Left kidney (tissue), 2 donors: ENCODE results near the gene NCKAP5L. TPM values are rescaled to one million over a fixed set of nuclear protein-coding genes. Genes with fewer than 3 reads are reported as not detected.
"Not testable (repeated sequence)": the region's sequence is repeated elsewhere in the genome, so short reads cannot be mapped to it uniquely, and the experiment has no call there.

Experiments
- DNase-seq: peaks from one replicate; pipeline ENCODE4 v3.0.0-alpha.2; 2013
- polyA plus RNA-seq: library from polyadenylated mRNA; unstranded; fragments of 120-200 nt; gene quantifications from one replicate; pipeline ENCODE4 v1.2.1, GENCODE V29; 2013; ENCODE audit not compliant: insufficient read length

Gene NCKAP5L
- polyA plus RNA-seq, 1 donor: 18.3 TPM

DNA sequence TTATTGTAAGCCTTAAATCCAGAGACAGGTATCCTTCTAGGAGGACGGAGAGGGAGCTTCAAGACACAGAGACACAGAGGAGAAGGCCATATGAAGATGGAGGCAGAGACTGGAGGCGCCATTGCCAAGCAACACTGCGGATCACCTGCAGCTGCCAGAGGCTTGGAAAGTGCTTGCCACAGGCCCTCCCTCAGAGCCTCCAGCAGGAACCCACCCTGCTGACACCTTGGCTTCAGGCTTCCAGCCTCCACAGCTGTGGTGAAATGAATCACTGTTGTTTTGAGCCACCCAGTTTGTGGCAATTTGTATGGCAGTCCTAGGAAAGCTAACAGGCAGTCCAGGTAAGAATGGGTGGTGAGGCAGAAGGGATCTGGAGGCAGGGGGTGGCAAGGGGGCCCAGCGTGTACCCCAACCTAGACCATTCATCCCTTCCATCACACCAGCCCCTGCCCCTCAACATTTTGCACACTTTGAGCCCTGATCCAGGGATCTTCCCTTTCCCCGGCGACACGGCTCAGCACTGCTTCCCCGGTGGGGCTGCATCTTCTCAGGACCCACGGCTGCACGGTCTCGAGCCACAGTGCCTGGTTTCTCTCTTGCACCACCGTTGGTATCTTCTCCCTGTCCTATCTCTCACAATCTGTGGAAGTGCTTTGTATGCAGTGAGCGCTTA, 37.0 kb upstream of the NCKAP5L start:
- DNase-seq: no peak

DNA sequence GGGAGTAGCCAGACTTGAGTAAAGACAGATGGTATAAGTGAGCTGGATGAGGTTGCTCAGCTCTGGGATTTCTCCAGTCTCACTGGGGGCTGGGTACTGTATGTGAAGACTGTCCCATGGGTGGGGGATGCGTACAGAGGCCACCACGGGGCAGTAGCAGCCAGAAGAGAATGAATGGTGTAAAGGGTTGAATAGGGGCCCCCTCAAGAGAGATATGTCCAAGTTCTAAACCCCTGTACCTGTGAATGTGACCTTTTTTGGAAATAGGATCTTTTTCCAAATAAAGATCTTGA, 36.5 kb upstream of the NCKAP5L start:
- no peak for DNase-seq

DNA sequence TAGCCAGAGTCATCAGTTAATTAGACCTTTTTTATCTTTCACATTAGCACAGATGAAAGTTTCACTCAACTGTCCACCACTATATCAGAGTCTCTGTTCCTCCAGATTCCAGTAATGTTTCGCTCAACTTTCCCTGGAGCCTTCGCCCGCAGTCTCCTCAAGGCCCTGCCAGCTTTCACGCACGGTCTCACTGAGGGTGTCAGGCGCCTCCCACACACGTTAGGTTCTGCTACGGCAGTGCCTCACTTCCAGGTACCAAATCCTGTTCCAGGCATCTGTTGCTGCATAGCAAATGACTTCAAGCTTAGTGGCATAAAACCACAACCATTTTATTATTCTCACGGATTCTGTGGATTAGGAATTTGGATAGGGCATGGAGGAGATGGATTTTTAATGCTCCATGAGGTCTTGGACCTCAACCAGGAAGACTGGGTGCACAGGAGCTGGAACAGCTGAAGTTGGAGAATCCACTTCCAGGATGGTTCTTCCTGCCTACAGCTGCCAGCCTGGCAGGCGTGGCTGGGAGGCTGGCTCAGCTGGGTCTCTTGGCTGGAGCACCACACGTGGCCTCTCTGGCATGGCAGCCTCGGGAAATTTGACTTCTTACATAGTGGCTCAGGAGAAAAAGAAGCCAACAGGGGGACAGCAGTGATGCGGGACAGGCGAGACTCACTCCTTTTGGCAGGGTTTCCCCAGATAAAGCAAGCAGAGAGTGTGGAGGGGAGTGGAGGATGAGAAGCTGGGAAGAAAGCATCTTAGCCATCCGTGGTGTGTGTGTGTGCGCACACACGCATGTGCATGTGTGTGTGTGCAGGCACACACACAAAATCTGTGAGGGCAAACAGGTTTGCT, 36.0 kb upstream of the NCKAP5L start:
- no peak for DNase-seq

DNA sequence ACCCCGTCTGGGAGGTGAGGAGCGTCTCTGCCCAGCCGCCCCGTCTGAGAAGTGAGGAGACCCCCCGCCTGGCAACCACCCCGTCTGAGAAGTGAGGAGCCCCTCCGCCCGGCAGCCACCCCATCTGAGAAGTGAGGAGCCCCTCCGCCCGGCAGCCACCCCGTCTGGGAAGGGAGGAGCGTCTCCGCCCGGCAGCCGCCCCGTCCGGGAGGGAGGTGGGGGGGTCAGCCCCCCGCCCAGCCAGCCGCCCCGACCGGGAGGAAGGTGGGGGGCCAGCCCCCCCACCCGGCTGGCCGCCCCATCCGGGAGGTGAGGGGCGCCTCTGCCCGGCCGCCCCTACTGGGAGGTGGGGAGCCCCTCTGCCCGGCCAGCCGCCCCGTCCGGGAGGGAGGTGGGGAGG, 32.7 kb upstream of the NCKAP5L start:
- not testable (repeated sequence) for DNase-seq

DNA sequence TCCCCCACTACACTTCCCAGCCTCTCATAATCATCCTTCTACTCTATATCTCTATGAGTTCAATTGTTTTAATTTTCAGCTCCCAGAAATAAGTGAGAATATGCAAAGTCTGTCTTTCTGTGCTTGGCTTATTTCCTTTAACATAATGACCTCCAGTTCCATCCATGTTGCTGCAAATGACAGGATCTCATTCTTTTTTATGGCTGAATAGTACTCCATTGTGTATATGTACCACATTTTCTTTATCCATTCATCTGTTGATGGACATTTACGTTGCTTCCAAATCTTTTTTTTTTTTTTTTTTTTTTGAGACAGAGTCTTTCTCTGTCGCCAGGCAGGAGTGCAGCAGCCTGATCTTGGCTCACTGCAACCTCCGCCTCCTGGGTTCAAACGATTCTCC, 27.7 kb upstream of the NCKAP5L start:
- DNase-seq: not testable (repeated sequence)

DNA sequence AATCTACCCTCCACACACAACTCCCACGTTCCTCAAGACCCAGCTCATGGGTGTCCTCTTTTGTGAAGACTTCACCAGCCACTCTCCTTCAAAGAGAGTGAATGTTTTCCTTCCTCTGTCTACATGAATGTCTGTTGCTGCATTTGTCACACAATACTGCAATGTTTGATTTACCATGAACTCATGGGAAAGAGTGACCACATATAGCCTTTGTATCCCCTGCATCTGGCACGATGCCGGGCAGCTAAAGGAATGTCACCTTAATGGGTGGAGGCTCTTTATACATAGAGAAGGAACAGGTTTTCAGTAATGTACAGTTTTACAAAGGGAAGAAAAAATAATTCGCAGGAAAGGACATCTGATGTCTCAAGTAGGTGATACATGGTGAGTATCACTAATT, 26.8 kb upstream of the NCKAP5L start:
- DNase-seq: no peak

DNA sequence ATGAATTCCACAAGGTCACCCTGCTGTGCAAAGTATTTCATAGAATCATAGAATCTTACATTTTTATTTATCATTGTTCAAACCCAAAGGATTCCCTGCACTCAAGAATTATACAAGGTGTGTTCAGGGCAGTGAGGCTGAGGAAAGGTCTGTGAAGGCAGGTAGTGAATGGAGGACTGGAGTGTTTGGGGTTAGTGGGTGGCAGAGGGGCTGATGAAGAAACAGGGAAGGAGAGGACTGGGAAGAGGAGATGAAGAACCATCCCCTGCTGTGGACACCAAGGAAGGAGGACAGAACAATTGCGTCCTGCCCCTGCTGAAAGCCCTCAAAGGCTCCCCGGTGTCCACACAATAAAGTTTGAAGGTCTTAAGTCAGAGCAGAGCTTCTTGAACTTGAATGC, 25.5 kb upstream of the NCKAP5L start:
- no peak for DNase-seq

DNA sequence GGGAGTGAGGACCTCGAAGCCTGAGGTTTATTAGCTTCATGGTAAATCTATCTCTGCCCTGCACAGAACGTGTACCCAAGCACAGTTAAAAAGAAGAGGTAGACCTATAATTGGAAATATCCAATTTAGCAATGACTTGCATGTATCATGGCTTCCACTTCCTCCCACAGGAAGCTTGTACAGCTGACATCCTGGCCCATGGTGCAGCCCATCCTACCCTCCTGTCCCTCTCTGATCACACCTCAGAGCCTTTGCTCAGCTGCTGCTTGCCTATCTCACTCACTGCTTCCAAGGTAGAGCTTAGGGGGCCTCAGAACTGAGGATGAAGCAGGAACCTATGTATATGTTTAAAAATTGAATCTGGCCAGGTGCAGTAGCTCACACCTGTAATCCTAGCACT, 18.9 kb upstream of the NCKAP5L start:
- DNase-seq: no peak

DNA sequence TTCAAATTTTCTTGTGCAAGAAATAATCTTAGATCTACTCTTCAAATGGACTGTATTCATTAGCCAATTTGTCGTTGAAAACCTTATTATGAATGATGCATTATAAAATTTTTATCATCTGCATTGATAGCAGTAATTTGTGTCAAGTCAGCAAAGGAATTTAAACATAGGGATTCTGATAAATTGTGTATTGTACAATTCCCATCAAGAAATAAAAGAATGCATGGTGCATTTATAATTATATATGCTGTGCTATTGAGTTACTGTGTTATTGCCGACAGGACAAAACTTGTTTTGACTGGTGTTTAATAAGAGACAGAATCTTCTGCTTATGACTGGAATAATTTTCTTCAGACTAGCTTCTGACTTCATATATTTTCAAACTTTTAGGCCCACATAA, 17.8 kb upstream of the NCKAP5L start:
- DNase-seq: no peak

DNA sequence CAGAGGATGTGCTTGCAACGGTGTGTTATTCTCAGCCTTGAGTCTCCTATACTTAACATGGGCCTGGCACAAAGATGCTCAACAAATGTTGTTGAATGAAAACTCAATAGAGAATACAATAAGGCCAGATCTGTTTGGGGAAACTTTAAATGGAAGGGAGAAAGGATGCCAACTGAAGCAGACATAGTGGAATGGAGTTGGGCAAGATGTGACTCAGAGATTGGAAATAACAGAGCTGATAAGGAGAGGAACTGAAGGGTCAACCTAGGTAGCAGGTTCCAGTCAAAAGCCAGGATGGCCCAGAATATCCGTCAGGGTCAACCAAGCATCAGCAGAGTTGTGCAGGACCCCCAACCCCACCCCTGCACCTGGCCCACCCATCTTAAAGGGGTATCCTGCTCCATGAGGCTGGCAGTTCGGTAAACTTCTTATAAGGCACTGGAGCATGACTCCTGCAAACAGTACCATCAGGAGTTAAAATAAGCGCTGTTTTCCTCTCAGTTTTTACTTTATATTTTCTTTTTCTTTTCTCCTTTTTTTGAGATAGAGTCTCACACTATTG, 15.7 kb upstream of the NCKAP5L start:
- no peak for DNase-seq

DNA sequence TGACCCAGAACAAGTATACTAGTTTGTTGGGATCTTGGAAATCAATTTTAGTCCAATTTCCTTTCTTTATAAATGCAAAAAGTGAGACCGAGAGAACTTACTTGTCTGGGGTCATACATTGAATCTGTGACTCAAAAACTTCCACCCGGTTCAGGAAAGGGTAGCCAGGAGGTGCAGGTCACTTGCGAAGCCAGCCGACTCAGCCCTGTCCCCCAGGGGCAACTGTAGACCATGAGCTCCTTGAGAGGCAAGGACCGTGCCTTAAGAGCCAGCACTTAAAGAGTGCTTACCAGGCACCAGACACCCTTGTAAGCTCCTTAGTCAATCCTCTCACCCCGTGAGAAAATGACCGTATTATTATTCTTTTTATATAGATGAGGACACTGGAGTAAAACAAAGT, 15.2 kb upstream of the NCKAP5L start:
- no peak for DNase-seq

DNA sequence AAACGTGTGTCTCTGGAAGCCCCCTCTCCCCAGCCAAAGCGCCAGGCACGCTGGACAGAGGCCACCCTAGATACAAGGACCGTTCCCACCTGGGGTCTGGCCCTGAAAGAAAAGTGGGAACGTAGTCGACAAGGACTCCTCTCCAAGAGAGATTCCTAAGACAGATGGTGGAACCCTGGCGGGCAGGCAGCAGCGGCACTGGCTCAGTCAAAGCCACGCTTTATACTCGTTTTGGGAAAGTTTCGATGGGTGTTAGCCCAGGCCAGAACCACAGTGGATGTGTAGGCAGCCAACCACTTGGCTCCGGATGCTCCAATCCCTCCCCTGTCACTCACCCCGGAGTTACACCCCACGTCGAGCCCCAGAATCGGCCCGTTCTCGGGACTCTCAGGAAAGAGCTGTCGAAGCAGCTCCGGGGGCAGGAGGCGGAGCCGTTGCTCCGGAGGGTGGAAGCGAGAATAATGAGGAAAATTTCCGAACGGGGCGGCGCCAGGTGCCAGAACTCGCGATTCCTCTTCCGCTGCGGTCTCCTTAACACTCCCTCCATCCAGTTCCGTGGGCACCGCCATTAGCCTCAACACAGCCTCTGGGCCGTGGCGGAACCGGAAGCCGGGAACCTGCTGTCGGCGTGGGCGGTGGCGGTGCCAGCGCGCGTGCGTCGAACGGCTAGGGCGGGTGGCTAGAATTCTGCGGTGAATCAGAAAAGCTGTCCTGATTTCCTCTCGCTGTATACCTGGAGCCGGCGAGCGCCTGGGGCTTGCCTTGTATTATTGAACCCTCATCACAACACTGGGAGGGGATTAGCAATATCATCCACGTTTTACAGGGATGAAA, 14.5 kb upstream of the NCKAP5L start, which contains the start of gene BCDIN3D:
TSS of gene BCDIN3D (minus strand) at position 588 of the 834 bp plus-strand sequence. CDS start at position 569, 19 bp downstream.
- DNase-seq: peak; percentile 89

DNA sequence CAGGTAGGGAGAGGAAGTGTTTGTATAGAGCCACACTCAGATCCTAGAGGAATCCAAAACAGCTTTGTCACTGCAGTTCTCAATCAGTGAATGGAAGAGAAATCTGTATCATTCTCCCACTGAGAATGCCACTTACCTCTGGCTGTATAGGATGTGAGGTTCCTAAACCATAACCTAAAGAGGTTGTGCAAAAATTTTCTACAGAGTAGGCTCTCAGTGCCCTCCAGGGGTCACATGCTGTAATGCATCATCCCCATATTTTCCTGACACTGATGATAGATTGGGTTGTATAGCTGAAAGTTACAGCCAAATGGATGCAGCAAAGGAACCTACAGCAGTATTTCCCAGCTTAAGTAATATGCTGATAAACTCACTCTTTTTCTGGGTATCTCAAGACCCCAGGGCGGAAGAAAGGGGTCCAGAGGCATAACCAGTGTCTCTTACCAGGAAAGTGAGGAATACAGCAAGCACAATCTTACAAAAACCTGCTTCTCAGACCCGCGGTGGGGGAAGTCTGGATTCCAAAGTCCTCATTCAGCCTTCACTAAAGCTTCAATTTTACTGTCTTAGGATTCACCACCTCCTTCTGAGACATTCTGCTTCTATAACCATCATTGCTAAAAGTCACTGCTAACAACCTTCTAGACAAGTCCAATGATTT, 10.9 kb upstream of the NCKAP5L start:
- DNase-seq: no peak

DNA sequence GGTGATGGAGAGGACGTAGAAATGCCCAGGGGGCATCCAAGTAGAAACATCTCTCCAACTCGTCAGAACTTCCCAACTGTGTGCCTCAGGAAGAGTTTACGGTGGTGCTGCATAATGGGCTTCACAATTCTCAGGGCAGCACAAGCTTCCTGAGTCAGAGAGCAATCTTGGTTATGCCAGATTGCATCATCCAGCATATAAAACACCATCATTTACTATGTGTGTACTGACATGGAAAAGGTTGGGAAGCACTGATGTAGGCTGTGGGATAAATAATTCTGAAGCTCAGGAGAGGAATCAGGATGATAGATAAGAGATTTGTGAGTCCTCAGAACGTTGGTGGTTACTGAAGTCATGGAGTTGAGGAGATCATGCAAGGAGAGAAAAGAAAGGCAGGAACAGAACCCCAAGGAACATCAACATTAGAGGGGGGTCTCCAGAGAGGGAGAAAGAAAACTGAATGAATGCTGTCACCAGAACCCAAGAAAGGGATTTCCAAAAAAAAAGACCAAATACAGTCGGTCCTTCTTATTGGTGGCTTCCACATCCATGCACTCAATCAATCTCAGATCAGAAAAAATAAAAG, 4.7 kb upstream of the NCKAP5L start:
- no peak for DNase-seq

DNA sequence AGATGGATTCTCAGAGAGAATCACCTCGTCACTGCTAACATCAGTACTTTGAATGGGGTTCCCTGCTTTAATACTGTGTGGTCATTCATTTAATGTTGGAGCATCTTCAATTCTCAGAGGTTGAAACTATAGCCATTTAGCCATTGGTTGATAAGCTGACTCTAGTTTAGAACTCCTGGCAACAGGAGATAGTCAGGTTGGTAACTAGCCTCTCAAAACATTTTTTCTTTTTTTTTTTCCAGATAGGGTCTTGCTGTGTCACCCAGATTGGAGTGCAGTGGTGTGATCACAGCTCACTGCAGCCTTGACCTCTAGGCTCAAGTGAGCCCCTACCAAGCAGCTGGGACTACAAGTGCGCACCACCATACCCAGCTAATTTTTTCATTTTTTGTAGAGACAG, 3.5 kb upstream of the NCKAP5L start:
- DNase-seq: no peak

DNA sequence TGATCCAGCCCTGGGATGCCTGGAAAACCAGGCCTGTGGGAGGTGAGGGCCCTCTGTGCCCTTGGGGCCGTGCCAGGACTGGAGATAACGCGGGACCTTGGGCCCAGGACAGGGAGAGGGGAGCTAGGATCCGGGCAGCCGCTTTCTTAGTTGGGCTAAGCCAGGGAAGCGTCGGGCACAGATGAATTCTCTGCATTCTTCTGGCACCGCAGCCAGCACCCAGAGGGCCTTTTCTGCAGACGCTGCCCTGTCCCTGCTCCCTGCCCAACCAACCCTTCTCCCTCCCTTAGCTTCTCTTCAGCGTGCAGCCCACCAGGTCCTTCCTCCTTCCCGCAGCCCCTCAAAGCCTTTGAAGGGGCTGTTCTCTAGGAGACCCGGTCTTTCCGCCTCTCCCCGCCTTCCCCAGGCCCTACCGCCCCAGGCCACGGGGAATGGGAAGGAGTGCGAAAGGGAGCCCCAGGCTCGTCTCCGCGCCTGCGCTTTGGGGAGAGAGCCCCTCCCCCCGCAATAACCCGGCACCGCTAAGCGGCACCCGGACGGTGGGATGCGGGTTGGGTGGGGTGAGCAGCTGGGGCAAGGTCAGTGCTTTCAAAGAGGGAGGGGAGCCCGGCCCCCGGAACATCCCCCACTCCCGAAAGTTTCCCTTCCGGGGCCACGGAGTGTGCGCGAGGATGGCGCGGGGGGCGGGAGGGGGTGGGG, 663 bp downstream of the NCKAP5L start:
- peak; percentile 66 for DNase-seq

DNA sequence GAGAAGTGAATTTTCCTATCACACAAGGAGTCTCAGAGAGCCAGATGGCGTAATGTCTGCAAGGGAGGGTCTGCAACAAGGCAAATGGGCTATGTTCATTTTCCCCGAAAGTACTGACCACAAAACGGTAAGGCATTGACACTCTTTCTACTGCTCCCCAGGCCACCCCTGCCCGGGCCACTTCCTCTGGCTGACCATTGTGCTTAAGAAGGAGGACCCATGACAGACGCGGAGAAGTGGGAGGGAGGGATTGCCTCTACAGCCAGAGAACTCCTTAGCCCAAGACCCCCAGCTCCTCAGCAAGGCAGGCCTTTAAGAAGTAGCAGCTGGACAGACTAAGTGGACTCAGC, 1.2 kb downstream of the NCKAP5L start:
- no peak for DNase-seq

DNA sequence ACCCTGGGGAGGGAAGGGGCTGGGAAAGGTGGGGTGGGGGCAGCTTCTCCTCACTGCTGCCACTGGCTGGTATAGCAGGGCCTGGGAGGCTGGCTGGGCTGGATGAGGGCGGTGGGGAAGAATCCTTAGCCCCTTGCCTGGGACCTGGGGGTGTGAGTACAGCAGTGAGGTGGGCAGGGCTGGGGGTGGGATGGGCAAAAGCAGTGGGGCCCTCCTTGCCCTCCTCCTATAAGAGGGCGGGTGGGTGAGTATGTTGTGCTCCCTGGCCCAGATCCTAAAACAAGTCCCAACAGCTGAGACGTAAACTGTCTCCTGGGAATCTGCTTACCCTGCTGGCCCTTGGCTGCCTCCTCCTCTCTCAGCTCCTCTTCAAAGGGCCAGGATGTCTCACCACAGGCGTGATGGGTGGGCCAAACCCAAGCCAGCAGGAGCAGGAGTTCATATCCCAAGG, 2.2 kb downstream of the NCKAP5L start:
- no peak for DNase-seq

DNA sequence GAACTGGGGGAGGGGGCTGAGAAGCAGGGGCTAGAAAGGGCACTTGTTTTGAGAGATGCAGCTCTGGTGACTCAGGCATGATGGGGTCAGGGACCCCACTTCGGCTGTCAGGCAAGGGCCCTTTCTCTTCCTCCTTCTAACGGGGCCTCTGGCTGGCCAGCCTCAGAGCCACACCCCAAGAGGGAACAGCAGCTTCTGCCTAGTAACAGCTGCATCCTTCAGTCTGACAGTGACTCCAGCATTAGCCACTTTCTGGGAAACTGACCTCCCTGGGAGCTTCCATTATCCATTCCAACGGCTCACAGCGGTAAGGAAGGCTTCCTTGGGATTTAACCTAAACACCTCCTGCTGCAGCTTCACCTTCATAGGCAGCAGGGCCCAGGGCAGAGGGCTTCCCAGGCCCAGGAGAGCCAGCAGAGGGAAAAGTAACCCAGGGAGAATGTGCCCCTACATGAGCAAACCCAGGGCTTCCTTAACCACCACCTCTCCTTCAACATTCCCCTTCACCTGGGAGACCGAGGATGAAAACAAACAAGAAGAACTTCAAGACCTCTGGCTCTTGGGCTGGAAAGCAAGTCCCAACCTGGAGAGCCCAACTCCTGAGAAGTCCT, 2.7 kb downstream of the NCKAP5L start:
- no peak for DNase-seq

DNA sequence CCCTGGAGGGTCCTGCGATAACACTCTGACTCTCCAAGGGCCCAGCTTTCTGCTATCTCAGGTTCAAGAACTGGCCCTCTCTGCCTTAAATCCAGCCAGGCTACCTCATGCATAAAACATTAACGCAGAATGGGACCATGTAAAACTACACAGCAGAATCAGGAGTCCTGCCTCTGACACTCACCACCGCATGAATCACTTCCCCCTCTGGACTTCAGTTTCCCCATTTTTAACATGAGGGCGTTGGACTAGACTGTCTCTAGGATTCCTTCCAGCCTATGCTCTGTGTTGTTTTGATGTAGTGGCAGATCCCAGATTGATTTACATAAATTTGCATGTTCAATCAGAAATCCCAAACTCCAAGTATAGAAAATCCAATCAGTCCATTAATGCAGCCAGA, 3.3 kb downstream of the NCKAP5L start:
- no peak for DNase-seq

DNA sequence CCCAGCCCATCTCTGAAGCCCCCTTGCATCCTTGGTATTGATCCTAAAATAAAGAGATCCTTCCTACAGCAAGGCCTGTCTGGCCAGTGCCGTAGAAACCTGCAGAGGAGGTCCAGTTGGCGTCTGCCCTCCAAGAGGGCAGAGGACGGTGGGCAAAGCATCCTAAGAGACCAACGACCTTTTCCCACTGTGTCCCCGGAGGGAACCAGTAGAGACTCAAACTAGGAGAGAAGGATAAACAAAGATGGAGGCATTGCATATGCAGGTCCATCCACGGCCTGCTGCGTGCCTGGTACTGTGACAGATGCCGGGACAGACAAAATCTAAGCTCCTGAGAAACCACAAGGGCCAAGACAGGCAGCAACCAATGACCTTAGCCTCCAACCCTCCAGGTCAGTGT, 3.8 kb downstream of the NCKAP5L start:
- DNase-seq: no peak
